GM12892 (cell line): Measurements from ENCODE around the gene ASTN1.

Experiments
- DNase-seq: peaks from one replicate; pipeline ENCODE4 v3.0.0; 2011; ENCODE audit not compliant: insufficient read length
- FAIRE-seq: peaks from 2 replicates; lab custom pipeline; 2011; peaks lifted over from hg19 to GRCh38; lab: Jason Lieb, UNC
- POLR2A ChIP-seq: IDR thresholded peaks from 2 replicates; pipeline ENCODE4 v1.6.1; 2011; ENCODE audit warnings: low read depth, low read length, control low read depth
- POLR2AphosphoS5 ChIP-seq: IDR thresholded peaks from 2 replicates; pipeline ENCODE4 v1.6.1; 2011; ENCODE audit warnings: low read depth, low read length, control low read depth
- TAF1 ChIP-seq: IDR thresholded peaks from 2 replicates; pipeline ENCODE4 v1.6.1; 2011; ENCODE audit warnings: low read depth, mild to moderate bottlenecking, control low read depth, low read length, borderline replicate concordance

ASTN1 gene

DNA sequence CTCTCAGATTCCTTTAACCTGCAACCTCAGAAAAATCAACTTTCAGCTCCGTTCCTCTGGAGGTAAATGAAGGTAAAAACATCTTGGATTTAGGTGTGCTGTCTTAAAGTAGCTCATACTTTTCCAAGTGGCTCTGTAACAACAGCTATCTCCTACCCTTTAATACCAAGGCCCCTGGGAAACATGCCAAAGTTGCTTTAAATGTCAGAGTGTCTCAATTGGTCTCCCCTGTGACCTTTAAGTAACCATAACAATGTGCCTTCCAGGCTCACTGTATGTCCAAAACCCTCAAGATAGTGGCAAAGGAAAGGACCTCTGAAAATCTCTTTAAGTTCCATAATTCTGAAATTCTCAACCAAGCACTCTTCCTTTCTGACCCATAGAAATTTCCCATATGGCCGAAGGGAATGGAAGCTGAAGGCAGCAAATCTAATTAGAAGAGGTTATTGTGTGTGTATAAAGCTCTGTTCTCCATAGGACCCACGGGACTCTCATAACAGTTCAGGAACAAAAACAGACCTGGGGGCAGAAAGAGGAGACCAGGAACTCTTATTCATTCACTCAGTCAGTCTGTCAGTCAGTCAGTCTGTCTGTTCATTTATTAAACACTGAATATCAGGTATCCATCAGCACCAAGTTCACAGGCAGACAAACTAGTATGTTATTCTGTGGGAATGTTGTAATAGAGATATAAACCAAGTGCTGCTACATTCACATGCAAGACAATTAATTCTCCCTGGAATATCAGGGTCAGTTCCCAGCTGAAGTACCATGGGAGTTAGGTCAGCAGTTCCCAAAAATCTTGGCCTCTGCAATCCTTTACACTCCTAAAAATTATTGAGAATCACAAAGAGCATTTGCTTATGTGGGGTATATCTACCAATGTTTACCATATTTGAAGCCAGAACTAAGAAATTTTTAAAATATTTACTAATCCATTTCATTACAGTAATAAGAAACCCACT, 19.1 kb downstream of the ASTN1 start:
- TF ChIP-seq TAF1 = no peak
- TF ChIP-seq POLR2A = no peak
- TF ChIP-seq POLR2AphosphoS5 = no peak
- DNase-seq (no peak), FAIRE-seq (no peak)

DNA sequence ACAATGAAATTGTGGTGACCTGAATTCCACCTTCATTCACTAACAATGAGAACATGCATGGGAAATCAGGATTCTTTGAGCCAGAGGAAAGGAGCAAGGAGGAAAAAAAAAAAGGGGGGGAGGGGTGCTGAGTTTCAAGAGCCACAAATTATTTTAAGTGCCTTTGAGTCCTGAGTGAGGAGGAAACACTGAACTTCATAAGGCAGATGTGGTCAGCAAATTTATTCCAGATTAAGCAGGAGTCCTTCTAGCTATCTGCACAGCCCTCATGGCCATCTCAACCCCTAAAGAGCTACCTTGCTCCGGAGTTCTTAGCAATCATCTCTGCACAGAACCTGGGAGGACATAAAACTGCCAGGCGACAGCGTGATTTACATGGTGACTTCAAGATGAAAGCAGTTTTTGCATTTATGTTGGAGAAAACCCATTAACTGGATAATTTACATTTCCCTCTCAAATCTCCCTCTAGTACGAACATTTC, 21.7 kb downstream of the ASTN1 start:
- TF ChIP-seq TAF1 = no peak
- TF ChIP-seq POLR2A = no peak
- no peak for TF ChIP-seq POLR2AphosphoS5
- FAIRE-seq (no peak), DNase-seq (no peak)

DNA sequence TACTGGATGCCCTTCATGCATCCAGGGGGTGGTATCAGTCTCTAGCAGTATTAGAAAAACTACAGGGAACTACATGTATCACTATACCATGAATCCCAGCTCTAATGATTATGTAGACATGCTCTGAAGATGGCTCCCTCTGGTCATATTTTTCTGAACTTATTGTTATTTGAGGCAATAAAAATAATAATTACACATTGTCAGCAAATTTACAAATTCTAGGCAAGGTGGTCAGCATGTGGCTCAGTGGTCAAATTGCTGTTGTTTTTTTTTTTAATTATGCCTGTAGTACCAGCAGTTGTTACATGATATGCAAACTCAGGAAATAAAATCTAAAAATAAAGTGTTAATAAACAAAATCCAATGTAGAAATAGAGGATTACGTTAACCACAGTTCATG, 22.5 kb downstream of the ASTN1 start:
- no peak for DNase-seq
- no peak for FAIRE-seq
- no peak for TF ChIP-seq POLR2A
- TF ChIP-seq TAF1 = no peak

DNA sequence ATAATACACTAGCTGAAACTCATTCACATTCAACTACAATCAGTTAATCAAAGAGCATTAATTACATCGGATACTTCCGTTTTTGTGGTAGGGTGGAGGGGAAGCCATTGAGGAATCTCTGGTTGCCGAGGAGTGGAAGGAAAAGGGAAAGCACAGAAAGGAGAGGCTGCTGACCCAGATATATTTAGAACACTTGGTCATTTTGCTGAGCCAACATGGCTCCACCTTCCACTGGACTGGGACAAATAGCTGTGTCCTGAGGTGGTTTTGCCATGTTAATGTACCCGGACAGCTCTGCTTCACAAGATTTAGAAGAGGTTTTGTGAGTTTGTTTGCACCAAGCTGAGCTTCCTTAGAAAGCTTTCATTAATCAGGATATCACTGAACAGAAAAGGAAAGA, 26.2 kb downstream of the ASTN1 start:
- TF ChIP-seq POLR2A = no peak
- TF ChIP-seq TAF1 = no peak
- TF ChIP-seq POLR2AphosphoS5 = no peak
- DNase-seq = no peak
- no peak for FAIRE-seq

DNA sequence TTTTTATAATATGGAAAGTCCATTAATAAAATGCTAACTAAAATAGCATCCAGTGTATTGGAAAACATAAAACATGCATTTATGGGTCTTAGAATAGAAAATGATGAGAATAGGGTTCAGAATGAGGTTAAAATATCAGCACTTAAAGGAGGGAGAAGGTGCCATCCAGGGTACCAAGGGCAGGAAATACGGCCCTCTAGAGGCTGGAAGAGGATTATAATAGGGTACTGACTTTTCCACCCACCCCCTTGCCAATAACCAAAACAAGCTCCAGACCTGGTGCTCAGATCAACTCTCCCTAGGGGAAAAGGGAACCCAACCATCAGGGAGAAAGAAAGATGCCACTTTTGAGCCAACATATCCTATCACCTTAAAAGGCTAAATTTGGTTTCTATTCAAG, 26.7 kb downstream of the ASTN1 start:
- DNase-seq (no peak), FAIRE-seq (no peak)
- TF ChIP-seq TAF1 (no peak), POLR2AphosphoS5 (no peak), POLR2A (no peak)

DNA sequence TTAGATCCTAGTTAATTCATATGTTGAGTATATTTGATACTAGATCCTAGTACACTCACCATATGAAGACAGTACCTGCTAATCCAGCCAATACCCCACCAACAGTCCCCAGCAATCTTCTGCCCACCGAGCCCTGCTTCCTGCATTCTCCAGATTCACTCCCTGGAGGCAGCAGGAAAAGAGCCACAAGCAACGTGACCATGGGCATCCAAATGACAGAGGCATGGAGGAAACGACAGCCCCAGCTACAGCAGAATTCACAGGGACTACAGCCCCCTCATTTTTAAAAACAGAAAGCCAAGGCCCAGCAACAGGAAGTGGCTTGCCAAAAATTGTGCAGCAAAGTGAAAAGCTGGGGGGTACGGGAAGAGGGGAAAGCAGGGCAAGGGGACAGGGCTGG, 29.3 kb downstream of the ASTN1 start:
- FAIRE-seq (no peak), DNase-seq (no peak)
- TF ChIP-seq POLR2AphosphoS5 (no peak), POLR2A (no peak), TAF1 (no peak)

DNA sequence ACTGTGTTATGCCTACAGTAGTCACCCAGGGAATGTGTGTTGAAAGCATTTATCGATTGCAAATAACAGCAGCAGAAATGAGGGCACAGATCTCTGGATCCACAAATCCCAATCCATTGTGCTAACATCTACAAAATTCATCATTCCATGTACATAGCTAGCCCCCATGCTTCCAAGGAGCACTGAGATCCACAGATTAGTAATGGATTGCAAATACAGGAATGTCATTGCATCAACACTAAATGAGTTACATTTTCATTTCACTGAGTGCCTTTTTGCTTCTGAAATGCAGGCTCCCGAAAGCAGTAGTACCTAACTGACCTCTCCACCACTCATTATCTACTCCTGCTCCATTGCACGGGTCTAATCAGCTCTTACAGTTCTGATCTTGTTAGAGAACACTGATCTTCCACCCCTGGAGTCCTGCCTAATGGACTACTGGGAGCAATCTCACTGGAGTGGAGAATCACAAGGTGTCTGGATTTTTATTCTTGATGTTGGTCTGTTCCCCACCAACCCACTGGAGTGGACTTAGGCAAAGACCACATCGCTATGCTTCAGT, 30.5 kb downstream of the ASTN1 start:
- DNase-seq = no peak
- no peak for FAIRE-seq
- no peak for TF ChIP-seq POLR2AphosphoS5
- no peak for TF ChIP-seq POLR2A
- no peak for TF ChIP-seq TAF1

DNA sequence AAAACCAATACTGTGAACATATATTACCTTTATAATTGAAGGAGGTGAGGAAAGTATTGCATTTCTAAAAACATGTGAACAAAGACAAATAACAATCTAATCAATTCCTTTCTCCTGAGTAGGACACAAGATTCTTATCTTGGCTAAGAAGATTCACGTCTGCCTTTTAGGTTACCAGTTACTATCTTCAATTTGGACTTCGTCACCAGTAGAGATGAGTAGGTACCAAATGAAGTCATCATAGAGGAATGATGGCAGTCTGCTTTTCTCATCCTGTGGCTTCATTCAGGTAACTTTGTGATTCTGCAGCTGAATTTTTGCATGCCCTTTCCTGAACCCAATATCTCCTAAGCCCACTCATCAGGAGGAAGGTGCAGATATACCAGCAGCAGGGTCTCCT, 32.4 kb downstream of the ASTN1 start:
- no peak for DNase-seq
- no peak for FAIRE-seq
- TF ChIP-seq POLR2A (no peak), POLR2AphosphoS5 (no peak), TAF1 (no peak)

DNA sequence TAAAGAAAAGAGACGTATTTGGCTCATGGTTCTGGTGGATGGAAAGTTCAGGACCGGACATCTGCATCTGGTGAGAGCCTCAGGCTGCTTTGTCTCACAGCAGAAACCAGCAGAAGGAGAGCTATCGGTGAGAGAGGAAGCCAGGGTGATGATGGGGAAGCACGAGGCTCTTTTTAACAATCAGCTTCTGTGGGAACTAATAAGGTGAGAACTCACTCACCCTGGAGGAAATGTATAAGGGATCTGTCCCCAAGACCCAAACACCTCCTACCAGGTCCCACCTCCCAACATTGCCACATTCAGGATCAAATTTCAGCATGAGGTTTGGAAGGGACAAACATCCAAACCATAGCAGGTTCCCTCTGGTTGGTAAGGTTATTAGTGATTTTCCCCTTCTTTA, 32.8 kb downstream of the ASTN1 start:
- TF ChIP-seq POLR2AphosphoS5 (no peak), POLR2A (no peak), TAF1 (no peak)
- FAIRE-seq (no peak), DNase-seq (no peak)

DNA sequence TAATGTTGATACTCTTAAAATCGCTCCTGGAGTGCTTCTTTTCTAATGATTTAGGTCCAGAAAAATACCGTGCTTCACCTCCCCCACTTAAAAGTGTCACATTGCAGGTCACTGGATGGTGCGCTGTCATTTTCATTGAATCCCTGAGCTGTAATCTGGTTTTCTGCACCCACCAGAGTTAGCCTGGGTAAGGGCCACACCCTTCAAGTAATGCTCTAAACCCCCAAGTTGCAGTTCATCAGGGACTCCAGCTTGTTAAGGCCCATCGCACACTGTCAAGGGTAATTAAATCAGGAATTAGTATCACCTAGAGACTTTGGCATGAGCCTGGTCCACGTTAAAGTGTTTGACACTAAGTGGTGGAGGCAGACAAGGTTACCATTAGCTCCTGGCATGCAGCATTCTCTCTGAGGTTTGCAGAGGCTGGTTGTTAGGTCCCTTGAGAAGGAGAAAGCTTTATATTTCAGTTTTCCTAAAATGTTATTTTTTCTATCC, 34.0 kb downstream of the ASTN1 start:
- no peak for DNase-seq
- TF ChIP-seq POLR2AphosphoS5 (no peak), POLR2A (no peak), TAF1 (no peak)
- no peak for FAIRE-seq

DNA sequence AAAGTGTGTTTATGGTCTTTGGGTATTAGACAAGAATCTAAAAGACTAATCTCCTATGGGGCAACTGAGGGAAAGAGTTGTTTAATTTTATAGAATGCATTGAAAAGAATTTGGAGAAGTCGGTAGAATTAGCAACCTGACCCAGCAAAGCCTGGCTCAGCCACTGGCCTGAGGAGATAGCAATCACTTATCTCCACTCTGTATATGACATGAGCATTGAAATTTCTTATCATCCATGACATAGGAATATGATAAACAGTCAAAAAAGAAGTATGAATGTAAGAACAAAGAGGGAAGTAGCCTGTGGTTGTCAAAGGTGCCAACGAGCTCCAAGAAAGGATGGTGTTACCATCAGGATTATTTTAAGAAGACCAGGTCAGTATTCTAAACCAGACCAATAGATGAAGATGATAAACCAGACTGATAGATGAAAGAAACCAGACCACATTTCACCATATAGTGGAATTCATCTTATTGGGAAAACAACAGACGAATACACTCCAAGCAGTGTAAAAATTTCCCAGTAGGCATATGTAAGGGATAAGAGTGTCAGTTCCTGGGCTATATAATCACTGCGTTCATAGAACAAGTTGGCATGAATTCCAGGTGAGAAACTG, 35.7 kb downstream of the ASTN1 start:
- TF ChIP-seq POLR2AphosphoS5 (no peak), POLR2A (no peak), TAF1 (no peak)
- DNase-seq = no peak
- FAIRE-seq = no peak
